HG02852 (cell line): ENCODE measurements around the gene WDR49.

Experiments used
- ATAC-seq: cut with Tn5 transposase; IDR thresholded peaks from one replicate; pipeline ENCODE4 v1.9.1; 2021; ENCODE audit warnings: mild to moderate bottlenecking, moderate library complexity; ENCODE audit not compliant: unreplicated experiment

Gene WDR49

GRCh38 chr3:167491621-167492020 is 162.1 kb downstream of the WDR49 start:
- ATAC-seq, result no peak

- ATAC-seq, result no peak
Measured at GRCh38 chr3:167489571-167489970, 164.2 kb downstream of the WDR49 start.

GRCh38 chr3:167487556-167487955 is 166.2 kb downstream of the WDR49 start:
- ATAC-seq, result no peak

- ATAC-seq, result no peak
Measured at GRCh38 chr3:167484551-167484950, 169.2 kb downstream of the WDR49 start.

GRCh38 chr3:167483708-167484475 is 169.8 kb downstream of the WDR49 start:
- no peak for ATAC-seq

- ATAC-seq, result no peak
Measured at GRCh38 chr3:167481164-167481563, 172.6 kb downstream of the WDR49 start.

- no peak for ATAC-seq
Measured at GRCh38 chr3:167480748-167481147, 173.0 kb downstream of the WDR49 start.

GRCh38 chr3:167473863-167474262 is 179.9 kb downstream of the WDR49 start, which contains the start of gene SERPINI2:
Gene SERPINI2, minus strand, starts transcription at chr3:167474042. Its CDS starts 2,208 bp downstream, at chr3:167471834.
- ATAC-seq, result no peak

- ATAC-seq, result no peak
Measured at GRCh38 chr3:167469381-167469780, 184.4 kb downstream of the WDR49 start.

- ATAC-seq, result no peak
Measured at GRCh38 chr3:167467848-167468611, 185.7 kb downstream of the WDR49 start.

GRCh38 chr3:167466966-167467365 is 186.8 kb downstream of the WDR49 start:
- ATAC-seq, result no peak

- no peak for ATAC-seq
Measured at GRCh38 chr3:167456157-167456799, 197.5 kb downstream of the WDR49 start.

- no peak for ATAC-seq
Measured at GRCh38 chr3:167453815-167454214, 199.9 kb downstream of the WDR49 start.

- no peak for ATAC-seq
Measured at GRCh38 chr3:167451282-167451681, 202.5 kb downstream of the WDR49 start.

- no peak for ATAC-seq
Measured at GRCh38 chr3:167450675-167451074, 203.1 kb downstream of the WDR49 start.

GRCh38 chr3:167450195-167450594 is 203.5 kb downstream of the WDR49 start:
- no peak for ATAC-seq

- no peak for ATAC-seq
Measured at GRCh38 chr3:167445491-167445890, 208.3 kb downstream of the WDR49 start.

- ATAC-seq, result no peak
Measured at GRCh38 chr3:167441256-167441655, 212.5 kb downstream of the WDR49 start.

- ATAC-seq, result no peak
Measured at GRCh38 chr3:167437428-167438139, 216.2 kb downstream of the WDR49 start.
